ENCODE results near the gene MCM3AP.
A peak's percentile ranks its signal among the peaks of the same experiment; 100 is the strongest.
"Not testable (repeated sequence)": the region's sequence is repeated elsewhere in the genome, so short reads cannot be mapped to it uniquely, and the experiment has no call there.

Gene MCM3AP

GRCh38 chr21:46311568-46311967, 26.2 kb upstream of the MCM3AP start:
- no peak for DNase-seq (ENCODE audit: low read depth)
- no peak for TF ChIP-seq CTCF (conservative IDR thresholded peaks at IDR 0.05; ENCODE audit: low read depth, low read length)
- H3K4me3 ChIP-seq (ENCODE audit: low read depth, low read length): no peak overlapping the region

- not testable (repeated sequence) for DNase-seq (ENCODE audit: low read depth); H3K4me3 ChIP-seq (ENCODE audit: low read depth, low read length)
These were observed 24.8 kb upstream of the MCM3AP start for GRCh38 chr21:46310260-46310659.

- DNase-seq (ENCODE audit: low read depth): no peak
- no peak for TF ChIP-seq CTCF (conservative IDR thresholded peaks at IDR 0.05; ENCODE audit: low read depth, low read length)
- no peak overlapping the region for H3K4me3 ChIP-seq (ENCODE audit: low read depth, low read length)
These were observed 23.0 kb upstream of the MCM3AP start for GRCh38 chr21:46308431-46308830.

- no peak for TF ChIP-seq CTCF (conservative IDR thresholded peaks at IDR 0.05; ENCODE audit: low read depth, low read length)
- peak; percentile 41 for DNase-seq (ENCODE audit: low read depth)
- H3K4me3 ChIP-seq (ENCODE audit: low read depth, low read length): no peak overlapping the region
These were observed 22.2 kb upstream of the MCM3AP start for GRCh38 chr21:46307625-46308024.

GRCh38 chr21:46304955-46305354, 19.5 kb upstream of the MCM3AP start:
- no peak for DNase-seq (ENCODE audit: low read depth)
- H3K4me3 ChIP-seq (ENCODE audit: low read depth, low read length): no peak overlapping the region
- TF ChIP-seq CTCF (conservative IDR thresholded peaks at IDR 0.05; ENCODE audit: low read depth, low read length): no peak

- no peak for DNase-seq (ENCODE audit: low read depth)
- H3K4me3 ChIP-seq (ENCODE audit: low read depth, low read length): no peak overlapping the region
- no peak for TF ChIP-seq CTCF (conservative IDR thresholded peaks at IDR 0.05; ENCODE audit: low read depth, low read length)
These were observed 19.0 kb upstream of the MCM3AP start for GRCh38 chr21:46304437-46304836.

- TF ChIP-seq CTCF (conservative IDR thresholded peaks at IDR 0.05; ENCODE audit: low read depth, low read length): no peak
- no peak overlapping the region for H3K4me3 ChIP-seq (ENCODE audit: low read depth, low read length)
- no peak for DNase-seq (ENCODE audit: low read depth)
These were observed 16.3 kb upstream of the MCM3AP start for GRCh38 chr21:46301759-46302158.

GRCh38 chr21:46299167-46299566, 13.8 kb upstream of the MCM3AP start:
- H3K4me3 ChIP-seq (ENCODE audit: low read depth, low read length): no peak overlapping the region
- no peak for TF ChIP-seq CTCF (conservative IDR thresholded peaks at IDR 0.05; ENCODE audit: low read depth, low read length)
- DNase-seq (ENCODE audit: low read depth): no peak

Measured in choroid plexus epithelial cell (primary cell).